GM12878 (cell line): ENCODE data around the gene PPEF1. TPM values are rescaled to one million over a fixed set of nuclear protein-coding genes. Genes with fewer than 3 reads are reported as not detected.

ENCODE experiments used
- ATAC-seq: fragments of 200-7000 bp; cut with Tn5 transposase; 3 replicates; pipeline ENCODE4 v1.9.1; 2020; ENCODE audit warnings: mild to moderate bottlenecking, moderate library complexity
- BruUV-seq: library from RNA; stranded (reverse); fragments of 400-500 nt; replicated peaks from 2 replicates; lab custom pipeline; 2021; lab: Mats Ljungman, UMichigan
- CTCF ChIA-PET: fragments of 300-600 bp; sonication (Branson Sonifier 250); formaldehyde crosslinking; extraction: SDS; loops from one replicate; lab custom pipeline; 2021; ENCODE audit warnings: inconsistent platforms; lab: Yijun Ruan, JAX
- POLR2A ChIA-PET: fragments of 350-600 bp; formaldehyde crosslinking; extraction: SDS; loops from one replicate; lab custom pipeline; 2021; ENCODE audit warnings: inconsistent platforms; lab: Charles Lee
- RAD21 ChIA-PET: fragments of 300-600 bp; sonication (Branson Sonifier 250); formaldehyde crosslinking; loops from one replicate; lab custom pipeline; 2023; ENCODE audit warnings: antibody characterized with exemption; ENCODE audit not compliant: unreplicated experiment; lab: Charles Lee
- SMC1A ChIA-PET: fragments of 300-600 bp; sonication (Branson Sonifier 250); formaldehyde crosslinking; loops from one replicate; lab custom pipeline; 2023; ENCODE audit not compliant: unreplicated experiment, uncharacterized antibody; lab: Charles Lee
- DNase-seq: peaks from one replicate; pipeline ENCODE4 v3.0.0-alpha.2; 2011; ENCODE audit warnings: low read depth, low spot score
- FAIRE-seq: peaks from 3 replicates; lab custom pipeline; 2011; peaks lifted over from hg19 to GRCh38; lab: Jason Lieb, UNC
- H2AFZ ChIP-seq: 2 replicates; pipeline ENCODE4 v1.6.0; 2011; ENCODE audit warnings: low read depth, low read length, control low read depth; ENCODE audit not compliant: control insufficient read depth
- H3K27ac ChIP-seq: 2 replicates; pipeline ENCODE4 v1.5.1; 2011; ENCODE audit warnings: control low read depth; ENCODE audit not compliant: control insufficient read depth, insufficient read depth
- H3K27me3 ChIP-seq, 2 experiments: replicated peaks in 1 of 2; 2 replicates each; pipeline versions ENCODE4 v1.6.0 to v1.6.1; 2011; ENCODE audit warnings: low read length in 1 of 2; ENCODE audit not compliant: control insufficient read depth in 2 of 2, insufficient read depth in 2 of 2
- H3K36me3 ChIP-seq, 2 experiments: 2 replicates each; pipeline ENCODE4 v1.5.1; 2011; ENCODE audit warnings: low read length in 1 of 2; ENCODE audit not compliant: control insufficient read depth in 2 of 2, insufficient read depth in 2 of 2
- H3K4me1 ChIP-seq: 2 replicates; pipeline ENCODE4 v1.6.1; 2011; ENCODE audit warnings: mild to moderate bottlenecking, low read length, moderate library complexity, mixed read lengths; ENCODE audit not compliant: control insufficient read depth, insufficient read depth
- H3K4me2 ChIP-seq: 2 replicates; pipeline ENCODE4 v1.6.0; 2011; ENCODE audit warnings: control low read depth; ENCODE audit not compliant: control insufficient read depth, insufficient read depth
- H3K4me3 ChIP-seq: fragments of 200-600 bp; sonication (generic); 2 replicates; pipeline ENCODE4 v1.5.1; 2016
- H3K79me2 ChIP-seq: 2 replicates; pipeline ENCODE4 v1.6.0; 2011; ENCODE audit warnings: low read length; ENCODE audit not compliant: control insufficient read depth, insufficient read depth
- H3K9ac ChIP-seq: 2 replicates; pipeline ENCODE4 v1.8.0; 2011; ENCODE audit warnings: low read length, control low read depth, mixed read lengths; ENCODE audit not compliant: control insufficient read depth, insufficient read depth
- H3K9me3 ChIP-seq: replicated peaks from 3 replicates; pipeline ENCODE4 v1.5.1; 2011; ENCODE audit warnings: mild to moderate bottlenecking, low read length; ENCODE audit not compliant: control insufficient read depth, insufficient read depth
- H4K20me1 ChIP-seq: 2 replicates; pipeline ENCODE4 v1.6.0; 2011; ENCODE audit not compliant: control insufficient read depth, insufficient read depth
- ATF2 ChIP-seq: IDR thresholded peaks from 2 replicates; pipeline ENCODE4 v1.6.1; 2012; ENCODE audit warnings: low read length, inconsistent platforms
- BCL3 ChIP-seq: IDR thresholded peaks from 2 replicates; pipeline ENCODE4 v1.6.1; 2011; ENCODE audit warnings: borderline replicate concordance, low read depth, mild to moderate bottlenecking, moderate library complexity, low read length; ENCODE audit not compliant: insufficient read depth, poor library complexity, severe bottlenecking
- CHD1 ChIP-seq: IDR thresholded peaks from 2 replicates; pipeline ENCODE4 v1.6.1; 2012; ENCODE audit warnings: low read depth, low read length, improper control_type of control experiment
- IKZF2 ChIP-seq, 2 experiments: fragments of 450-650 bp; IDR thresholded peaks; 2 replicates each; pipeline ENCODE4 v1.6.1; 2017; ENCODE audit warnings: mild to moderate bottlenecking in 2 of 2, moderate library complexity in 2 of 2
- JUND ChIP-seq: IDR thresholded peaks from 2 replicates; pipeline ENCODE4 v1.6.1; 2012; ENCODE audit warnings: low read depth, mild to moderate bottlenecking, low read length, improper control_type of control experiment, moderate library complexity
- MTA3 ChIP-seq: IDR thresholded peaks from 2 replicates; pipeline ENCODE4 v1.6.1; 2012; ENCODE audit warnings: low read length, inconsistent platforms, borderline replicate concordance
- MXI1 ChIP-seq: fragments of 150-350 bp; IDR thresholded peaks from 2 replicates; pipeline ENCODE4 v1.6.1; 2011; ENCODE audit warnings: low read depth, mild to moderate bottlenecking, inconsistent platforms, low read length, improper control_type of control experiment
- NFYA ChIP-seq: IDR thresholded peaks from 2 replicates; pipeline ENCODE4 v1.6.1; 2011; ENCODE audit warnings: low read depth, mild to moderate bottlenecking, low read length, improper control_type of control experiment, borderline replicate concordance
- NR2C2 ChIP-seq: IDR thresholded peaks from 2 replicates; pipeline ENCODE4 v1.6.1; 2011; ENCODE audit warnings: borderline replicate concordance, low read depth; ENCODE audit not compliant: control insufficient read depth, insufficient read length
- POLR2AphosphoS5 ChIP-seq: IDR thresholded peaks from 2 replicates; pipeline ENCODE4 v1.6.1; 2011; ENCODE audit warnings: mild to moderate bottlenecking, low read length, inconsistent platforms
- TCF12 ChIP-seq: IDR thresholded peaks from 2 replicates; pipeline ENCODE4 v1.6.1; 2011; ENCODE audit warnings: low read depth, mild to moderate bottlenecking, low read length
- YBX1 ChIP-seq: fragments of 450-650 bp; IDR thresholded peaks from 2 replicates; pipeline ENCODE4 v1.6.1; 2016; ENCODE audit warnings: antibody characterized with exemption
- WGBS: methylation state at CpG from one replicate; pipeline ENCODE4 v1.1.6; 2016; ENCODE audit warnings: low lambda C conversion rate; ENCODE audit not compliant: insufficient replicate concordance, insufficient coverage; ENCODE audit errors: missing lambda C conversion rate; 5-methylcytosine and 5-hydroxymethylcytosine counted together
- in situ Hi-C: fragments of 300-500 bp; cut with MboI; formaldehyde crosslinking; loops from 9 replicates; pipeline ENCODE4 v1.14.3; 2018; ENCODE audit warnings: mixed read lengths
- intact Hi-C: fragments of 100-400 bp; cut with micrococcal nuclease; formaldehyde crosslinking; loops from one replicate; pipeline ENCODE4 v1.14.2; 2022; ENCODE audit not compliant: unreplicated experiment
- polyA plus RNA-seq, 11 experiments: library from polyadenylated mRNA; depleted of rRNA in 4 of 11; unstranded in 6 of 11; stranded (reverse) in 5 of 11; fragments of >200 nt; fragmentation: Nextera tagmentation in 4 of 11; fragmentation: Illumina TruSeq in 1 of 11; extraction: Ambion mirVana in 4 of 11; extraction: Trizol in 1 of 11; gene quantifications; 1 replicate in 1 of 11; 2 replicates in 10 of 11; pipeline versions ENCODE4 v1.2.1 to v1.2.3, GENCODE V29; 2011 to 2016; ENCODE audit warnings: inconsistent platforms in 2 of 11, missing spikeins in 2 of 11, low read depth in 1 of 11
- total RNA-seq, 4 experiments: library from RNA; depleted of rRNA in 3 of 4; stranded (reverse); fragments of >200 nt in 3 of 4; fragmentation: Illumina TruSeq in 1 of 4; extraction: Trizol in 1 of 4; gene quantifications; 2 replicates each; pipeline versions ENCODE4 v1.2.1 to v1.2.3, GENCODE V29; 2013 to 2021

The PPEF1 gene
- total and polyA plus RNA-seq, 10 of the 15 experiments (the other 5 are each of a cell fraction or from before 2014, with no cell fraction given): 0.24 to 2.2 (median 0.50) TPM

- Histone ChIP-seq H3K9ac (no peak overlapping the region), H3K79me2 (no peaks in the 10 kb centered on the region), H3K4me1 (no peaks in the 10 kb centered on the region), H4K20me1 (no peaks in the 10 kb centered on the region), H3K9me3 (no peaks in the 10 kb centered on the region), H3K27ac (no peak overlapping the region)
- intact Hi-C loops: no loop called here
- 37% methylated on average over 7 of the region's 7 CpGs for WGBS
- ChIA-PET SMC1A (no interaction called here), RAD21 (no interaction called here)
- ATAC-seq (no peak), DNase-seq (no peak)
- in situ Hi-C loops: no loop called here
- no peak for TF ChIP-seq IKZF2 (IDR thresholded peaks at IDR 0.05)
- no peak for TF ChIP-seq BCL3
- TF ChIP-seq, all 136 proteins: peak for 0
- no TSS peak for BruUV-seq
- ChIA-PET POLR2A (no interaction called here), CTCF (no interaction called here)
- Histone ChIP-seq H3K36me3 (no peaks in the 10 kb centered on the region), H2AFZ (no peak overlapping the region), H3K4me3 (no peak overlapping the region), H3K4me2 (no peak overlapping the region), H3K27me3 (no peaks in the 10 kb centered on the region)
- FAIRE-seq: no peak
Observed at GRCh38 chrX:18793601-18794089, 86.2 kb downstream of the PPEF1 start.

- 43% methylated on average over 2 of the region's 2 CpGs for WGBS
- Histone ChIP-seq H3K4me1 (no peaks in the 10 kb centered on the region), H3K4me2 (no peak overlapping the region), H3K79me2 (no peaks in the 10 kb centered on the region), H3K4me3 (no peak overlapping the region), H3K9ac (no peak overlapping the region), H4K20me1 (no peaks in the 10 kb centered on the region), H3K36me3 (no peaks in the 10 kb centered on the region), H2AFZ (no peak overlapping the region), H3K27ac (no peak overlapping the region), H3K9me3 (no peaks in the 10 kb centered on the region), H3K27me3 (no peaks in the 10 kb centered on the region)
- no peak for DNase-seq
- ATAC-seq: no peak
- ChIA-PET POLR2A (no interaction called here), RAD21 (no interaction called here), CTCF (no interaction called here), SMC1A (interaction anchor here (1.1 kb wide), 1 partner anchor 15 kb away, joined by 3 read pairs; no protein-coding TSS in a partner anchor)
- no TSS peak for BruUV-seq
- intact Hi-C loops: no loop called here
- in situ Hi-C loops: no loop called here
- FAIRE-seq: no peak
- TF ChIP-seq JUND (no peak), NR2C2 (no peak), NFYA (no peak), TCF12 (no peak), POLR2AphosphoS5 (no peak), CHD1 (no peak), MXI1 (no peak), YBX1 (no peak), MTA3 (no peak), ATF2 (no peak)
Observed at GRCh38 chrX:18797141-18797540, 89.7 kb downstream of the PPEF1 start.
